HG03159 (cell line): ENCODE measurements around the gene PIF1.

Experiments used
- ATAC-seq: cut with Tn5 transposase; IDR thresholded peaks from one replicate; pipeline ENCODE4 v1.9.1; 2021; ENCODE audit warnings: mild to moderate bottlenecking, moderate library complexity; ENCODE audit not compliant: unreplicated experiment

PIF1 gene

GRCh38 chr15:64776402-64776786, 49.1 kb downstream of the PIF1 start:
- ATAC-seq: no peak

- ATAC-seq: no peak
Measured at GRCh38 chr15:64775551-64776401, 49.7 kb downstream of the PIF1 start, which contains the start of gene RBPMS2. Gene RBPMS2 (minus strand): TSS chr15:64775589. CDS start chr15:64775319, 270 bp downstream.

DNA sequence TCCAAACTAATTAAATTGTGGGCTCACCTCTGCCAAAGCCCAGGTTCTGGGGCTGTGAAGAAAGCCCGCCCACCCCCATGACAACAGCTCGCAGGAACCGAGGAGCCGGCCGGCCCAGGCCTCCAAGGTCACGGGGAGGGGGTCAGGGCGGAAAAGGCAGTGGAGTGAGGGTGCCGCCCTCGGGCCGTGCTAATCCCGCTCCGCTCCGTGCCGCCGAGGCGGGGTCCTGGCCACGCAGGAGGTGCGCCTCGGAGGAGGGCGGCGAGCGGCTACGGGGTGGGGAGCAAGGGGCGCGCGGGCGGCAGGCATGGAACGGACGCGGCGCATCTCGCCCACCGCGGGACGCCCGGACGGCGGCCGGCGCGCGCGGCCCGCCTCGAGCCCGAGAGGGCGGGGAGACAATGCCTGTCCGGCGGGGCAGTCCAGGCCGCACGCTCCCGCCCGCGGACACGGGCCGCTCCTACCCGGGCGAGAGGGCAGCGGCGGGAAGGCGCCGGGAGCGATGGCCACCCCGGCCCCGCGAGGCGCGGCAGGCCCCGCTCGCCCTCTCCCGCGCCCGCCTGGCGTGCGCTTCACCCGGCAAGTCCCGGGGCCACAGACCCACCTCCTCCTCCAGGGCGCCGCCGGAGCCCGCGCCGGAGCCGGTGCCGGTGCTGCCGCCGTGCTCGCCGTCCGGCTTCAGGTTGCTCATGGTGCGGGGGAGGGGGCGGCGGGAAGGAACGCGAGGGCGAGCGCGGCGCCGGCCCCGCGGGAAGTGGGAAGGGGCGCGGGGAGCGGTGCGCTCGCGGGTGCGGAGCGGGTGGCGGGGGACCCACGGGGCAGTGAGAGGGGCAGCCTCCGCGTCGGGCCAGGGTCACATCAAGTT, 50.6 kb downstream of the PIF1 start:
- no peak for ATAC-seq

DNA sequence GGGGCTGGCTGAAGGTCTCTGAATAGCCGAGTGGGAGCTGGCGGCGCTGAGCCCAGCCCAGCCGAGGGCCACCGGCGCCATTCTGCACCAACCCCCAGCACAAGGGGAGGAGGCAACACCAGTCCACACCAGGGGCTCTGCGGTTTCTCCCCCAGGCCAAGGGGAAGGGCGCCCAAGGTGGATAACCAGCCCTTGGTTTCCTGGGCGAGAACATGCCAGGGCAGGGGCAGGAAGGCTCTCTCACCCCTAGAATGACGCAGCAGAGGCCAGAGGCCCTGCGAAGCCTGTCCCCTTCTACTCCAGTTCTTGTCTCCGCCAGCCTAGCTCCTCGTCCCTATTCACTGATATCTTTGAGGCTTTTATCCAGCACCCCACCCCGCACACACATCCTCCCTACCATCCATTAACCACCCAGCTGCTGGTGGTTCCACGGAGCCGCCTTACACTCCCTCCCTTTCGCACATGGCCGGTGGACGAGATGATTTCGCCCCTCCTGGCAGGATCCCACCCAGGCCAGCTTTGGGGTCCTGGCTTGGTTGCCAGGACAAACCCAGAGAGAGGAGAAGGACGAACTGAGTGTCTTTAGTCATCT, 51.3 kb downstream of the PIF1 start:
- no peak for ATAC-seq

GRCh38 chr15:64773606-64774005, 51.8 kb downstream of the PIF1 start:
- no peak for ATAC-seq

DNA sequence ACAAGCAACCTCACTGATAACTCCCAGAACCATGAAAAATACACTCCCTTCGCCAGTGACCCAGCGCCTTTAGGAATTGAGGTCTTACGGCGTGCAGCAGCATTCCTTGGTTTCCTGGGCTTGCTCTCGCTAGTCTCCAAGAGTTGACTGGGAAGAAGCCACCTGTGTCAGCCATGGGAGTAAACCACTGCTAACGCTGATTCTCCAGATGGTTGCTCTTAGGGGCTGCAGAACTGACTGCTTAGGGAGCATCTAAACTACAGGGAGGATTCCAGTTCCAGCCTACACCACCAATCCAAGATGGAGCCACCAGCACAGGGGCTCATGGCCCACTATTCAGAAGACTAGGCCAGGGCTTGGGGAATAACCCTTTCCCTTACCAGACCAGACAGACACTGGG, 52.5 kb downstream of the PIF1 start:
- no peak for ATAC-seq

DNA sequence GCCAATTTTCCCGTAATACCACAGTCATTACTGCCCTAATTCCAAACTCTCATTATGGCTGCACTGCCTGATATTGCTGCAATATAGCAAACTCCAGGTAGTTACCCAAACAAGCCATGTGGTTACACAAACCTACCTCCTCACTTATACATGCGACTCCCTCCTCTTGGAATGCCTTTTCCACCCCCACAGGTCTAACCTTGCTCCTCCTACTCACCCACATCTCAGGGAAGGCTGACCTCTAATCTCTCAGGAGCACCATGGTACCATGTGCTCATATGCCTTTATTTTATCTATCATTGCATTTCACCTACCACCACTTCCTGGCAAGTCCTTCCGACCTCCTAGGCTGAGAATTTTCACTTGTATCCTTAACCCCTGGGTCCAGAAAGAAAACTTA, 53.0 kb downstream of the PIF1 start:
- no peak for ATAC-seq

- ATAC-seq: no peak
Measured at GRCh38 chr15:64770626-64771025, 54.8 kb downstream of the PIF1 start.

- no peak for ATAC-seq
Measured at GRCh38 chr15:64767203-64767602, 58.2 kb downstream of the PIF1 start.

- ATAC-seq: no peak
Measured at GRCh38 chr15:64766058-64766457, 59.4 kb downstream of the PIF1 start.
